Measurements from ENCODE around the gene EVI5. TPM values are rescaled to one million over a fixed set of nuclear protein-coding genes. Genes with fewer than 3 reads are reported as not detected.

EVI5 gene
- total and polyA plus RNA-seq, 10 of the 15 experiments (the other 5 are each of a cell fraction or from before 2014, with no cell fraction given), result 0.27 to 6.8 (median 1.7) TPM

- TF ChIP-seq ATF2 (IDR thresholded peaks at IDR 0.05; ENCODE audit: low read length), result no peak
- no peak for TF ChIP-seq KDM1A (IDR thresholded peaks at IDR 0.05; ENCODE audit: borderline replicate concordance)
- TF ChIP-seq, protein P1, sequence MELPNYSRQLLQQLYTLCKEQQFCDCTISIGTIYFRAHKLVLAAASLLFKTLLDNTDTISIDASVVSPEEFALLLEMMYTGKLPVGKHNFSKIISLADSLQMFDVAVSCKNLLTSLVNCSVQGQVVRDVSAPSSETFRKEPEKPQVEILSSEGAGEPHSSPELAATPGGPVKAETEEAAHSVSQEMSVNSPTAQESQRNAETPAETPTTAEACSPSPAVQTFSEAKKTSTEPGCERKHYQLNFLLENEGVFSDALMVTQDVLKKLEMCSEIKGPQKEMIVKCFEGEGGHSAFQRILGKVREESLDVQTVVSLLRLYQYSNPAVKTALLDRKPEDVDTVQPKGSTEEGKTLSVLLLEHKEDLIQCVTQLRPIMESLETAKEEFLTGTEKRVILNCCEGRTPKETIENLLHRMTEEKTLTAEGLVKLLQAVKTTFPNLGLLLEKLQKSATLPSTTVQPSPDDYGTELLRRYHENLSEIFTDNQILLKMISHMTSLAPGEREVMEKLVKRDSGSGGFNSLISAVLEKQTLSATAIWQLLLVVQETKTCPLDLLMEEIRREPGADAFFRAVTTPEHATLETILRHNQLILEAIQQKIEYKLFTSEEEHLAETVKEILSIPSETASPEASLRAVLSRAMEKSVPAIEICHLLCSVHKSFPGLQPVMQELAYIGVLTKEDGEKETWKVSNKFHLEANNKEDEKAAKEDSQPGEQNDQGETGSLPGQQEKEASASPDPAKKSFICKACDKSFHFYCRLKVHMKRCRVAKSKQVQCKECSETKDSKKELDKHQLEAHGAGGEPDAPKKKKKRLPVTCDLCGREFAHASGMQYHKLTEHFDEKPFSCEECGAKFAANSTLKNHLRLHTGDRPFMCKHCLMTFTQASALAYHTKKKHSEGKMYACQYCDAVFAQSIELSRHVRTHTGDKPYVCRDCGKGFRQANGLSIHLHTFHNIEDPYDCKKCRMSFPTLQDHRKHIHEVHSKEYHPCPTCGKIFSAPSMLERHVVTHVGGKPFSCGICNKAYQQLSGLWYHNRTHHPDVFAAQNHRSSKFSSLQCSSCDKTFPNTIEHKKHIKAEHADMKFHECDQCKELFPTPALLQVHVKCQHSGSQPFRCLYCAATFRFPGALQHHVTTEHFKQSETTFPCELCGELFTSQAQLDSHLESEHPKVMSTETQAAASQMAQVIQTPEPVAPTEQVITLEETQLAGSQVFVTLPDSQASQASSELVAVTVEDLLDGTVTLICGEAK (IDR thresholded peaks at IDR 0.05; ENCODE audit: borderline replicate concordance), result no peak
Measured at GRCh38 chr1:92707292-92707691, 77.6 kb downstream of the EVI5 start (continued).

- ChIA-PET SMC1A (ENCODE audit: uncharacterized antibody, unreplicated experiment) (interaction anchor here (0.6 to 2.3 kb wide), 6 partner anchors 9 to 306 kb away, joined by 3 to 5 read pairs (median 3); no protein-coding TSS in a partner anchor), POLR2A (no interaction called here), RAD21 (ENCODE audit: unreplicated experiment) (no interaction called here), CTCF (interaction anchor here (0.9 to 1.3 kb wide), 5 partner anchors 11 to 397 kb away, joined by 3 to 11 read pairs (median 3); no protein-coding TSS in a partner anchor)
- Histone ChIP-seq H3K27ac (ENCODE audit: control insufficient read depth, insufficient read depth) (no peak overlapping the region), H3K9me3 (replicated peaks; ENCODE audit: control insufficient read depth, insufficient read depth, low read length) (no peaks in the 10 kb centered on the region), H4K20me1 (ENCODE audit: control insufficient read depth, insufficient read depth) (no peaks in the 10 kb centered on the region), H2AFZ (ENCODE audit: control insufficient read depth, low read depth, low read length) (no peak overlapping the region), H3K9ac (ENCODE audit: control insufficient read depth, insufficient read depth, low read length) (no peak overlapping the region), H3K36me3 (ENCODE audit: control insufficient read depth in 2 of 2, insufficient read depth in 2 of 2, low read length in 1 of 2) (no peaks in the 10 kb centered on the region), H3K27me3 (replicated peaks in 1 of 2; ENCODE audit: control insufficient read depth in 2 of 2, insufficient read depth in 2 of 2, low read length in 1 of 2) (no peaks in the 10 kb centered on the region), H3K4me3 (no peak overlapping the region), H3K4me1 (ENCODE audit: control insufficient read depth, insufficient read depth, low read length) (no peaks in the 10 kb centered on the region), H3K4me2 (ENCODE audit: control insufficient read depth, insufficient read depth) (no peak overlapping the region), H3K79me2 (ENCODE audit: control insufficient read depth, insufficient read depth, low read length) (no peaks in the 10 kb centered on the region)
- DNase-seq (ENCODE audit: low read depth, low spot score), result no peak
- in situ Hi-C loops (cut with MboI) (no loop called here), intact Hi-C loops (cut with micrococcal nuclease; ENCODE audit: unreplicated experiment) (no loop called here)
- no TSS peak for BruUV-seq (replicated peaks)
- FAIRE-seq, result no peak
- 35% methylated on average over 1 of the region's 1 CpG for WGBS (ENCODE audit: insufficient coverage, insufficient replicate concordance, low lambda C conversion rate, missing lambda C conversion rate)
- ATAC-seq, result no peak
- TF ChIP-seq, protein P2, sequence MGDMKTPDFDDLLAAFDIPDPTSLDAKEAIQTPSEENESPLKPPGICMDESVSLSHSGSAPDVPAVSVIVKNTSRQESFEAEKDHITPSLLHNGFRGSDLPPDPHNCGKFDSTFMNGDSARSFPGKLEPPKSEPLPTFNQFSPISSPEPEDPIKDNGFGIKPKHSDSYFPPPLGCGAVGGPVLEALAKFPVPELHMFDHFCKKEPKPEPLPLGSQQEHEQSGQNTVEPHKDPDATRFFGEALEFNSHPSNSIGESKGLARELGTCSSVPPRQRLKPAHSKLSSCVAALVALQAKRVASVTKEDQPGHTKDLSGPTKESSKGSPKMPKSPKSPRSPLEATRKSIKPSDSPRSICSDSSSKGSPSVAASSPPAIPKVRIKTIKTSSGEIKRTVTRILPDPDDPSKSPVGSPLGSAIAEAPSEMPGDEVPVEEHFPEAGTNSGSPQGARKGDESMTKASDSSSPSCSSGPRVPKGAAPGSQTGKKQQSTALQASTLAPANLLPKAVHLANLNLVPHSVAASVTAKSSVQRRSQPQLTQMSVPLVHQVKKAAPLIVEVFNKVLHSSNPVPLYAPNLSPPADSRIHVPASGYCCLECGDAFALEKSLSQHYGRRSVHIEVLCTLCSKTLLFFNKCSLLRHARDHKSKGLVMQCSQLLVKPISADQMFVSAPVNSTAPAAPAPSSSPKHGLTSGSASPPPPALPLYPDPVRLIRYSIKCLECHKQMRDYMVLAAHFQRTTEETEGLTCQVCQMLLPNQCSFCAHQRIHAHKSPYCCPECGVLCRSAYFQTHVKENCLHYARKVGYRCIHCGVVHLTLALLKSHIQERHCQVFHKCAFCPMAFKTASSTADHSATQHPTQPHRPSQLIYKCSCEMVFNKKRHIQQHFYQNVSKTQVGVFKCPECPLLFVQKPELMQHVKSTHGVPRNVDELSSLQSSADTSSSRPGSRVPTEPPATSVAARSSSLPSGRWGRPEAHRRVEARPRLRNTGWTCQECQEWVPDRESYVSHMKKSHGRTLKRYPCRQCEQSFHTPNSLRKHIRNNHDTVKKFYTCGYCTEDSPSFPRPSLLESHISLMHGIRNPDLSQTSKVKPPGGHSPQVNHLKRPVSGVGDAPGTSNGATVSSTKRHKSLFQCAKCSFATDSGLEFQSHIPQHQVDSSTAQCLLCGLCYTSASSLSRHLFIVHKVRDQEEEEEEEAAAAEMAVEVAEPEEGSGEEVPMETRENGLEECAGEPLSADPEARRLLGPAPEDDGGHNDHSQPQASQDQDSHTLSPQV (IDR thresholded peaks at IDR 0.05), result no peak
- no peak for TF ChIP-seq RELB (IDR thresholded peaks at IDR 0.05; ENCODE audit: low read depth)
- no peak for TF ChIP-seq SREBF1 (IDR thresholded peaks at IDR 0.05; ENCODE audit: low read length)
- no peak for TF ChIP-seq KLF5 (IDR thresholded peaks at IDR 0.05; ENCODE audit: partially characterized antibody)
- TF ChIP-seq SRF (IDR thresholded peaks at IDR 0.05; ENCODE audit: low read depth in 2 of 2, low read length in 2 of 2), result no peak
- TF ChIP-seq IRF5 (IDR thresholded peaks at IDR 0.05; ENCODE audit: borderline replicate concordance), result no peak
Measured at GRCh38 chr1:92705446-92705845, 79.5 kb downstream of the EVI5 start.
